GM19099 (cell line): ENCODE results near the gene MPI.
A peak's percentile ranks its signal among the peaks of the same experiment; 100 is the strongest.

Source experiments
- POLR2A ChIP-seq: IDR thresholded peaks from 3 replicates; pipeline ENCODE4 v1.6.1; 2011; ENCODE audit warnings: low read depth; ENCODE audit not compliant: insufficient read length; ENCODE audit errors: extremely low read depth

MPI gene

GRCh38 chr15:74889883-74890664 is at the start of gene MPI:
TSS of gene MPI (plus strand) at chr15:74890042. CDS start at chr15:74890074, 32 bp downstream.
- TF ChIP-seq POLR2A, result peak; percentile 96

GRCh38 chr15:74840851-74841775 is 48.7 kb upstream of the MPI start:
- no peak for TF ChIP-seq POLR2A

GRCh38 chr15:74841891-74842373 is 47.9 kb upstream of the MPI start:
- TF ChIP-seq POLR2A, result no peak

GRCh38 chr15:74842581-74843444 is 47.0 kb upstream of the MPI start, which contains the start of gene ULK3:
TSS of gene ULK3 (minus strand) at chr15:74843156. CDS start at chr15:74843105, 51 bp downstream.
- TF ChIP-seq POLR2A, result peak; percentile 68

GRCh38 chr15:74843445-74843828 is 46.4 kb upstream of the MPI start:
- TF ChIP-seq POLR2A, result no peak

GRCh38 chr15:74843891-74844299 is 45.9 kb upstream of the MPI start:
- TF ChIP-seq POLR2A, result no peak

GRCh38 chr15:74844319-74845207 is 45.3 kb upstream of the MPI start:
- no peak for TF ChIP-seq POLR2A

GRCh38 chr15:74845208-74845568 is 44.7 kb upstream of the MPI start:
- TF ChIP-seq POLR2A, result no peak

GRCh38 chr15:74845581-74845980 is 44.3 kb upstream of the MPI start:
- TF ChIP-seq POLR2A, result no peak

GRCh38 chr15:74847432-74847831 is 42.4 kb upstream of the MPI start:
- TF ChIP-seq POLR2A, result no peak

- TF ChIP-seq POLR2A, result no peak
Measured at GRCh38 chr15:74850393-74850792, 39.4 kb upstream of the MPI start.

- no peak for TF ChIP-seq POLR2A
Measured at GRCh38 chr15:74851960-74852359, 37.9 kb upstream of the MPI start.

- no peak for TF ChIP-seq POLR2A
Measured at GRCh38 chr15:74854453-74855022, 35.3 kb upstream of the MPI start.
